Measurements from ENCODE around the gene ANKRD28. TPM values are rescaled to one million over a fixed set of nuclear protein-coding genes. Genes with fewer than 3 reads are reported as not detected.

Gene ANKRD28
- total RNA-seq, 6 experiments from 2014 or later, result 16.4 to 32.2 (median 25.7) TPM

DNA sequence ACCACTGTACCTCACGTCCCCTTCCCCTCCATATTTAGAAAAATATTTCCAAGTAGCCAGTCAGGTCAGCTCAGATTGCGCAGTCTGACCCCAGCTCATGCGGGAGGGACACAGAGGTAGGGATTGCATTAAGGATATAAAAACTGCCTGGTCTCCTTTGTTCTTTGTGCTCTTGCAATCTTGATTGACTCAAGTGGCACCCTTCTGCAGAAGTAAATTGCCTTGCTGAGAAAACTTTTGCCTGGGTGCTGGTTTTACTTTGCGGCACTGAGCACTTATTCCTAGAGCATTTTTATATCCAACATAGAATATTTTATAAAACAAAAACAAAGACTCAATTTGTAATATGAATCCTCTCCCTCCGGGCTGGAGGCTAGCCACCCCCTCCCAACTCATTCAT lies 141.4 kb downstream of the ANKRD28 start:
- Histone ChIP-seq H3K27ac (no peak overlapping the region), H3K27me3 (no peaks in the 10 kb centered on the region), H3K9me3 (peaks cover 0 to 16% (median 0%) of the 10 kb centered on the region in 4 donors), H3K36me3 (no peaks in the 10 kb centered on the region), H3K4me3 (no peak overlapping the region), H3K4me1 (no peaks in the 10 kb centered on the region)
- DNase-seq (no peak), ATAC-seq (no peak)
- no peak for TF ChIP-seq POLR2A (IDR thresholded peaks at IDR 0.05)
- TF ChIP-seq, protein P1, sequence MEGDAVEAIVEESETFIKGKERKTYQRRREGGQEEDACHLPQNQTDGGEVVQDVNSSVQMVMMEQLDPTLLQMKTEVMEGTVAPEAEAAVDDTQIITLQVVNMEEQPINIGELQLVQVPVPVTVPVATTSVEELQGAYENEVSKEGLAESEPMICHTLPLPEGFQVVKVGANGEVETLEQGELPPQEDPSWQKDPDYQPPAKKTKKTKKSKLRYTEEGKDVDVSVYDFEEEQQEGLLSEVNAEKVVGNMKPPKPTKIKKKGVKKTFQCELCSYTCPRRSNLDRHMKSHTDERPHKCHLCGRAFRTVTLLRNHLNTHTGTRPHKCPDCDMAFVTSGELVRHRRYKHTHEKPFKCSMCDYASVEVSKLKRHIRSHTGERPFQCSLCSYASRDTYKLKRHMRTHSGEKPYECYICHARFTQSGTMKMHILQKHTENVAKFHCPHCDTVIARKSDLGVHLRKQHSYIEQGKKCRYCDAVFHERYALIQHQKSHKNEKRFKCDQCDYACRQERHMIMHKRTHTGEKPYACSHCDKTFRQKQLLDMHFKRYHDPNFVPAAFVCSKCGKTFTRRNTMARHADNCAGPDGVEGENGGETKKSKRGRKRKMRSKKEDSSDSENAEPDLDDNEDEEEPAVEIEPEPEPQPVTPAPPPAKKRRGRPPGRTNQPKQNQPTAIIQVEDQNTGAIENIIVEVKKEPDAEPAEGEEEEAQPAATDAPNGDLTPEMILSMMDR (IDR thresholded peaks at IDR 0.05), result no peak
- 74% methylated on average over 5 of the region's 5 CpGs for WGBS (ENCODE audit: insufficient coverage, low coverage, low lambda C conversion rate, missing lambda C conversion rate)
- intact Hi-C loops (cut with DNase I), result no loop called here

DNA sequence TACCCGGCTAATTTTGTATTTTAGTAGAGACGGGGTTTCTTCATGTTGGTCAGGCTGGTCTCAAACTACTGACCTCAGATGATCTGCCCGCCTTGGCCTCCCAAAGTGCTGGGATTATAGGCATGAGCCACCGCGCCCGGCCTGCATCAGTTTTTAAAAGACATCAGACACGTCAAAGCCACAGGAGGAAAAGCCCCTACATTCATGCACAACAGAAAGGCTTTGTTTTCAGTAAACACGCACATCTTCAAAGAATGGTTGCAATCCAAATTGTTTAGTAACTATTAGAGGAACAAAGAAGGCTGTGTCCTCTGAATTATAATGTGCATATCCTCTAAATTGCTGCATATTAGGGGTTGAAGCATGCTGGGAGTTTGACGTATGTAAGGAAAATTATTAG lies 142.9 kb downstream of the ANKRD28 start:
- DNase-seq, result no peak
- Histone ChIP-seq H3K36me3 (no peaks in the 10 kb centered on the region), H3K27ac (no peak overlapping the region), H3K4me3 (no peak overlapping the region), H3K4me1 (no peaks in the 10 kb centered on the region), H3K9me3 (peaks cover 0 to 16% (median 0%) of the 10 kb centered on the region in 4 donors), H3K27me3 (no peaks in the 10 kb centered on the region)
- ATAC-seq, result no peak
- intact Hi-C loops (cut with DNase I), result no loop called here
- TF ChIP-seq, protein P1 (IDR thresholded peaks at IDR 0.05), result no peak
- no peak for TF ChIP-seq POLR2A (IDR thresholded peaks at IDR 0.05)
- 90% methylated on average over 7 of the region's 9 CpGs for WGBS (ENCODE audit: insufficient coverage, low coverage, low lambda C conversion rate, missing lambda C conversion rate)

DNA sequence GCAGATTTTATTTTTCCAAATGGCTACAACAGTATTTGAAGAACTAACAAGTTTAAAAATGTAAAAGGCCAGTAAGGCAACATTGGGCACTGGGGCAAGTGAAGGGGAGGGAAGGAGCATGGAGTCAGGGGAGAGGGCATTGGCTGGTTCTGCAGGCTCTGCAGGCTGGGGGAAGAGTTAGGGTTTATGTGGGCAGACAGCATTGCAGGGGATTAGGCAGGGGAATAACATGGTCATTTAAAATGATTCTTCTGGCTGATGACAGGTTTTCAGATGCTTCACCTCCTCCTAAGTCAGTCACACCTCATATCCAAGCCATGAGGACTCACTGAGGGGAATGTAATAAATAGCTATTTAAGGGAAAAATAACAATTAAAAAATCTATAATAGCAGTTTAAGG lies 143.7 kb downstream of the ANKRD28 start:
- Histone ChIP-seq H3K4me1 (no peaks in the 10 kb centered on the region), H3K27me3 (no peaks in the 10 kb centered on the region), H3K9me3 (peaks cover 0 to 16% (median 0%) of the 10 kb centered on the region in 4 donors), H3K4me3 (no peak overlapping the region), H3K27ac (no peak overlapping the region), H3K36me3 (no peaks in the 10 kb centered on the region)
- intact Hi-C loops (cut with DNase I), result no loop called here
- TF ChIP-seq, protein P1 (IDR thresholded peaks at IDR 0.05), result no peak
- DNase-seq (no peak), ATAC-seq (no peak)

DNA sequence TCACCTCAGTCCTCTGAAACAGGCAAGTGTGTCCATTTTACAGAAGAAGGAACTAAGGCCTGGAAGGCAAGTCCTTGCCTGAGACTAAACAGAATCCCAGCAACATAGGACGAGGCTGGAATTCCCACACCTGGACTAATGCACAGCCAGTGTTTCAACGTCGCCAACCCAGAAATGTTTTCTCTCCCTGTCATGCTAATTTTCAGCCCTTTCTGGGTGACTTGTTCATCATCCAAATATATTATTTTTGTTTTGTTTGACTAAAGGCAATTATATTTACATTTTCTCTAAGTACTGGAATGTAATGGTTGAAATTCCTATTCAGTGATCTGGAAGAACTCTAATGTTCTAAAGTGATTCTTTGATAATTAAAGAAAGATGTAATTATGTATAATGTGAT lies 144.5 kb downstream of the ANKRD28 start:
- no peak overlapping the region for H3K4me3 ChIP-seq
- no peak for ATAC-seq
- peaks cover 0 to 16% (median 0%) of the 10 kb centered on the region in 4 donors for H3K9me3 ChIP-seq
- no peak overlapping the region for H3K27ac ChIP-seq
- no peak for DNase-seq
- WGBS (ENCODE audit: insufficient coverage, low coverage, low lambda C conversion rate, missing lambda C conversion rate), result 86% methylated on average over 2 of the region's 3 CpGs
- intact Hi-C loops (cut with DNase I), result no loop called here
- H3K27me3 ChIP-seq, result no peaks in the 10 kb centered on the region
- no peaks in the 10 kb centered on the region for H3K36me3 ChIP-seq
- no peak for TF ChIP-seq POLR2A (IDR thresholded peaks at IDR 0.05)
- TF ChIP-seq, protein P1 (IDR thresholded peaks at IDR 0.05), result no peak
- no peaks in the 10 kb centered on the region for H3K4me1 ChIP-seq

DNA sequence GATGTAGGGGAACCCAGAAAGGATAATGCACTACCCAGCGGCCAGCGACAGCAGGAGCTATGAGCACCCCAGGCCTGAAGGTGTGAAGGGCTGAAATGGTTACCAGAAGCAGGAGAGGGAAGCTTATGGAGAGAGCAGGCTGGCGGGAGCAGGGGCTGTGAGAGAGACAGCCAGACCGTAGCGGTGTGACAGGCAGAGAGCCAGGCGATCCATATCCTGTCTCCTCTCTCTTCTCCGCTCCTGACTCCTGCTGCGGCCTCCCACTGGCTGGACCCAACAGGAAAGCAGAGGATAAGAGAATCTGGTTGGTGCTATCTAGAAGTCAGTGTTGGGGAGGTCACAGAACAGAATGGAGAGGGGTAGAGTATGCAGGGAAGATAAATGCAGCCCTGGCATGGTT lies 146.4 kb downstream of the ANKRD28 start:
- Histone ChIP-seq H3K4me3 (no peak overlapping the region), H3K27ac (no peak overlapping the region), H3K4me1 (no peaks in the 10 kb centered on the region), H3K9me3 (peaks cover 0 to 9% (median 0%) of the 10 kb centered on the region in 4 donors), H3K27me3 (no peaks in the 10 kb centered on the region), H3K36me3 (no peaks in the 10 kb centered on the region)
- intact Hi-C loops (cut with DNase I), result no loop called here
- peak; percentile 52 to 79 (median 57) for ATAC-seq
- TF ChIP-seq, protein P1 (IDR thresholded peaks at IDR 0.05), result no peak
- TF ChIP-seq POLR2A (IDR thresholded peaks at IDR 0.05), result no peak
- 68% methylated on average over 6 of the region's 8 CpGs for WGBS (ENCODE audit: insufficient coverage, low coverage, low lambda C conversion rate, missing lambda C conversion rate)
- DNase-seq, result no peak
